Brain microvascular endothelial cell (primary cell): ENCODE results near the gene CCNC.

Source experiments
- DNase-seq: peaks from one replicate; pipeline ENCODE4 v3.0.0-alpha.2; 2020
- H3K27ac ChIP-seq: fragments of 250-450 bp; sonication (Bioruptor Pico); 2 replicates; pipeline ENCODE4 v1.5.1; 2020; ENCODE audit warnings: mild to moderate bottlenecking, moderate library complexity
- H3K27me3 ChIP-seq: fragments of 250-450 bp; sonication (Bioruptor Pico); replicated peaks from 2 replicates; pipeline ENCODE4 v1.5.1; 2020; ENCODE audit warnings: mild to moderate bottlenecking
- H3K36me3 ChIP-seq: fragments of 250-450 bp; sonication (Bioruptor Pico); replicated peaks from 2 replicates; pipeline ENCODE4 v1.5.1; 2020; ENCODE audit warnings: mild to moderate bottlenecking
- H3K4me3 ChIP-seq: 2 replicates; pipeline ENCODE4 v1.5.1; 2011; ENCODE audit warnings: low read depth, mild to moderate bottlenecking, control low read depth, low read length, moderate library complexity
- CTCF ChIP-seq: IDR thresholded peaks from 2 replicates; pipeline ENCODE4 v1.5.1; 2011; ENCODE audit warnings: low read depth, mild to moderate bottlenecking, moderate library complexity, low read length, control low read depth, inconsistent platforms; ENCODE audit errors: missing control alignments
- in situ Hi-C: cut with HindIII; loops from 2 replicates; pipeline ENCODE4 v1.10.0; 2017; ENCODE audit warnings: low sequenced_read_pairs, low pct_ligation_motif_present

CCNC gene

GRCh38 chr6:99545442-99545841, 23.0 kb downstream of the CCNC start:
- H3K4me3 ChIP-seq, result no peak overlapping the region
- in situ Hi-C loops, result no loop called here
- no peak for TF ChIP-seq CTCF
- peaks cover 13% of the 10 kb centered on the region for H3K36me3 ChIP-seq
- DNase-seq, result no peak
- no peaks in the 10 kb centered on the region for H3K27me3 ChIP-seq
- no peak overlapping the region for H3K27ac ChIP-seq

- peaks cover 11% of the 10 kb centered on the region for H3K36me3 ChIP-seq
- no peak overlapping the region for H3K4me3 ChIP-seq
- no peak for DNase-seq
- no peak overlapping the region for H3K27ac ChIP-seq
- TF ChIP-seq CTCF, result peak; percentile 8
- no peaks in the 10 kb centered on the region for H3K27me3 ChIP-seq
- in situ Hi-C loops, result no loop called here
Measured at GRCh38 chr6:99543968-99544367, 24.5 kb downstream of the CCNC start.

GRCh38 chr6:99530627-99531026, 37.8 kb downstream of the CCNC start:
- Histone ChIP-seq H3K27ac (no peak overlapping the region), H3K27me3 (no peaks in the 10 kb centered on the region), H3K36me3 (peaks cover 37% of the 10 kb centered on the region), H3K4me3 (no peak overlapping the region)
- in situ Hi-C loops, result no loop called here
- no peak for TF ChIP-seq CTCF
- DNase-seq, result no peak

- no peak for TF ChIP-seq CTCF
- in situ Hi-C loops, result no loop called here
- peak; percentile 49 for DNase-seq
- no peak overlapping the region for H3K27ac ChIP-seq
- no peak overlapping the region for H3K4me3 ChIP-seq
- no peaks in the 10 kb centered on the region for H3K27me3 ChIP-seq
- H3K36me3 ChIP-seq, result no peaks in the 10 kb centered on the region
Measured at GRCh38 chr6:99522531-99522930, 45.9 kb downstream of the CCNC start.

- no peak for TF ChIP-seq CTCF
- in situ Hi-C loops, result no loop called here
- Histone ChIP-seq H3K4me3 (peak overlapping the region; percentile 97), H3K36me3 (no peaks in the 10 kb centered on the region), H3K27me3 (no peaks in the 10 kb centered on the region), H3K27ac (peak overlapping the region; percentile 68)
- DNase-seq, result peak; percentile 59
Measured at GRCh38 chr6:99521633-99522151, 46.8 kb downstream of the CCNC start.
